SK-N-MC (cell line): Measurements from ENCODE around the gene PEDS1.

ENCODE experiments used
- DNase-seq: peaks from one replicate; pipeline ENCODE4 v3.0.0-alpha.2; 2011; ENCODE audit warnings: low read depth, low spot score
- H3K27ac ChIP-seq: fragments of 200-600 bp; sonication (generic); 2 replicates; pipeline ENCODE4 v1.5.1; 2016; ENCODE audit warnings: mixed run types
- H3K36me3 ChIP-seq: fragments of 200-600 bp; sonication (generic); 2 replicates; pipeline ENCODE4 v1.6.1; 2017; ENCODE audit warnings: antibody characterized with exemption, low read length, mixed read lengths; ENCODE audit not compliant: insufficient read depth
- H3K4me3 ChIP-seq: fragments of 200-600 bp; sonication (generic); 2 replicates; pipeline ENCODE4 v1.5.1; 2016
- H3K9ac ChIP-seq: fragments of 200-600 bp; sonication (generic); 2 replicates; pipeline ENCODE4 v1.8.0; 2017; ENCODE audit warnings: mixed run types, mixed read lengths; ENCODE audit not compliant: insufficient read length
- H3K9me3 ChIP-seq: fragments of 200-600 bp; sonication (generic); 2 replicates; pipeline ENCODE4 v1.6.1; 2017; ENCODE audit warnings: low read depth, mild to moderate bottlenecking, antibody characterized with exemption, low read length, moderate library complexity, mixed read lengths
- EZH2 ChIP-seq: fragments of 200-600 bp; sonication (generic); IDR thresholded peaks from one replicate; pipeline ENCODE4 v1.6.1; 2017; ENCODE audit warnings: antibody characterized with exemption
- FOXP2 ChIP-seq: optimal IDR thresholded peaks from 2 replicates; pipeline ENCODE3; 2011; ENCODE audit warnings: mild to moderate bottlenecking, moderate library complexity; ENCODE audit not compliant: insufficient read depth; ENCODE audit errors: extremely low read length, control extremely low read depth
- POLR2AphosphoS5 ChIP-seq: IDR thresholded peaks from 2 replicates; pipeline ENCODE4 v1.6.1; 2012; ENCODE audit warnings: mild to moderate bottlenecking, low read depth, low read length, borderline replicate concordance

The PEDS1 gene

DNA sequence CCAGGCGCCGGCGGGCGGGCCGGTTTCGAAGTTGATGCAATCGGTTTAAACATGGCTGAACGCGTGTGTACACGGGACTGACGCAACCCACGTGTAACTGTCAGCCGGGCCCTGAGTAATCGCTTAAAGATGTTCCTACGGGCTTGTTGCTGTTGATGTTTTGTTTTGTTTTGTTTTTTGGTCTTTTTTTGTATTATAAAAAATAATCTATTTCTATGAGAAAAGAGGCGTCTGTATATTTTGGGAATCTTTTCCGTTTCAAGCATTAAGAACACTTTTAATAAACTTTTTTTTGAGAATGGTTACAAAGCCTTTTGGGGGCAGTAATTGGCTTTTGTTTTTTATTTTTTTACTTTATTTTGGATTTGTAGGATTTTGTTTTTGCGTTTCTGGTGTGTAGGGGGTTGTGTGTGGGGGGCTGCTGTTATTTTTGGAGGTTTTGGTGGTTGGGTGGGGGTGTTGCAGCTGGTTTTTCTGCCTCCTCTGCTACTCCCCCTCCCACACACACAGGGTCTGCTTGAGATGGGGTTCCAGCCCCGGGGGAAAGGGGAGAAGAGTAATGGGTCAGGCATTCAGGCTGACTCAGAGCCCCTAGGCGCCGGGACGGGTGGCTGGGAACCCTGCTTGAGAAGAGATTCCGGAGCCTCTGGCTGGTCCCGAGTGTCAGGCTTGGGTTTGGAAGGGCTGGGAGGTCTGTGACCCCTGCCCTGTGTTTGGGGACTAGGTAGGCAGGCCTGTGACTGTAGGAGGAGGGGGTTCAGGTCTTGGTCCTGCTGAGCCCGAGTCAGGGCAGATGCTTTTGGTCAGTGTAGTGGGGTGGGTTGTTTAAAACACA, 39.1 kb upstream of the PEDS1 start:
- DNase-seq, result no peak
- TF ChIP-seq POLR2AphosphoS5 (peak; percentile 34), FOXP2 (no peak), EZH2 (no peak)

GRCh38 chr20:50191544-50192363, 38.2 kb upstream of the PEDS1 start:
- no peak for DNase-seq
- Histone ChIP-seq H3K9ac (peak overlapping the region; percentile 99), H3K4me3 (peak overlapping the region; percentile 78), H3K36me3 (peaks cover 27% of the 10 kb centered on the region), H3K9me3 (no peaks in the 10 kb centered on the region), H3K27ac (peak overlapping the region; percentile 97)
- no peak for TF ChIP-seq FOXP2
- TF ChIP-seq POLR2AphosphoS5, result no peak
- no peak for TF ChIP-seq EZH2

More for the DNA sequence above, 39.1 kb upstream of the PEDS1 start:
- Histone ChIP-seq H3K4me3 (peak overlapping the region; percentile 78), H3K36me3 (peaks cover 27% of the 10 kb centered on the region), H3K9ac (peak overlapping the region; percentile 99), H3K27ac (peak overlapping the region; percentile 97), H3K9me3 (no peaks in the 10 kb centered on the region)

DNA sequence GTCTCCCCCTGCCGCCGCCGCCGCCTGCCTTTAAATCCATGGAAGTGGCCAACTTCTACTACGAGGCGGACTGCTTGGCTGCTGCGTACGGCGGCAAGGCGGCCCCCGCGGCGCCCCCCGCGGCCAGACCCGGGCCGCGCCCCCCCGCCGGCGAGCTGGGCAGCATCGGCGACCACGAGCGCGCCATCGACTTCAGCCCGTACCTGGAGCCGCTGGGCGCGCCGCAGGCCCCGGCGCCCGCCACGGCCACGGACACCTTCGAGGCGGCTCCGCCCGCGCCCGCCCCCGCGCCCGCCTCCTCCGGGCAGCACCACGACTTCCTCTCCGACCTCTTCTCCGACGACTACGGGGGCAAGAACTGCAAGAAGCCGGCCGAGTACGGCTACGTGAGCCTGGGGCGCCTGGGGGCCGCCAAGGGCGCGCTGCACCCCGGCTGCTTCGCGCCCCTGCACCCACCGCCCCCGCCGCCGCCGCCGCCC, 37.6 kb upstream of the PEDS1 start:
- TF ChIP-seq POLR2AphosphoS5, result no peak
- DNase-seq, result no peak
- Histone ChIP-seq H3K4me3 (peak overlapping the region; percentile 78), H3K9ac (peak overlapping the region; percentile 99), H3K36me3 (peaks cover 27% of the 10 kb centered on the region), H3K9me3 (no peaks in the 10 kb centered on the region), H3K27ac (peak overlapping the region; percentile 97)

DNA sequence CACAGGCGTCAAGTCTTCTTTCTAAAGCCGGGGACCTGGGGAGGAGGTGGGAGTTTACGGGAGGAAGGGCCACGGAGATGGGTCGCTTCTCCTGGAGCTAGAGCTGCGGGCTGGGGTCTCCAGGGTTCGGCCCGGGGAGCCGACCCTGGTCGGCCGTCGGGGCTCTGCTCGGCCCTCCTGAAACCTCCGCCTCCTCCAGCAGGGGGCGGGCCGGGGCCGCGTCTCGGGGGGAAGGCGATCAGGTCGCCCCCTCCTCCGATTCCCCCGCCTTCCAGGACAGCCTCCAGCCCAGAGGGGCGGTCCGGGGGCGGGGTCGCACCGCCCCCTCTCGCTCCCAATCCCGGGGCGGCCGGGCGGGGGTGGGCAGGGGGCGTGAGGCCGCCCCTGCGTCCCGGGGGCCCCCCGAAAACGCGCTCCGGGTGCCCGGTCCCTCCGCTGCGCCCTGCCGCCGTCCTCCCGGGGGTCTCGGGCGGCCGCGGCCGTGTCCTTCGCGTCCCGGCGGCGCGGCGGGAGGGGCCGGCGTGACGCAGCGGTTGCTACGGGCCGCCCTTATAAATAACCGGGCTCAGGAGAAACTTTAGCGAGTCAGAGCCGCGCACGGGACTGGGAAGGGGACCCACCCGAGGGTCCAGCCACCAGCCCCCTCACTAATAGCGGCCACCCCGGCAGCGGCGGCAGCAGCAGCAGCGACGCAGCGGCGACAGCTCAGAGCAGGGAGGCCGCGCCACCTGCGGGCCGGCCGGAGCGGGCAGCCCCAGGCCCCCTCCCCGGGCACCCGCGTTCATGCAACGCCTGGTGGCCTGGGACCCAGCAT, 36.9 kb upstream of the PEDS1 start, which contains the start of gene CEBPB:
Gene CEBPB (plus strand): TSS at position 580 of the 814 bp plus-strand sequence. CDS start 204 bp downstream, at position 784.
- Histone ChIP-seq H3K9me3 (no peaks in the 10 kb centered on the region), H3K9ac (peak within 1 kb of the TSS; percentile 99), H3K4me3 (peak within 1 kb of the TSS; percentile 78), H3K27ac (peak within 1 kb of the TSS; percentile 97), H3K36me3 (peaks cover 27% of the 10 kb centered on the region)
- no peak for DNase-seq
- TF ChIP-seq POLR2AphosphoS5 (peak; percentile 98), EZH2 (no peak)

- peak overlapping the region; percentile 78 for H3K4me3 ChIP-seq
Observed at GRCh38 chr20:50189681-50190250, 36.2 kb upstream of the PEDS1 start.

DNA sequence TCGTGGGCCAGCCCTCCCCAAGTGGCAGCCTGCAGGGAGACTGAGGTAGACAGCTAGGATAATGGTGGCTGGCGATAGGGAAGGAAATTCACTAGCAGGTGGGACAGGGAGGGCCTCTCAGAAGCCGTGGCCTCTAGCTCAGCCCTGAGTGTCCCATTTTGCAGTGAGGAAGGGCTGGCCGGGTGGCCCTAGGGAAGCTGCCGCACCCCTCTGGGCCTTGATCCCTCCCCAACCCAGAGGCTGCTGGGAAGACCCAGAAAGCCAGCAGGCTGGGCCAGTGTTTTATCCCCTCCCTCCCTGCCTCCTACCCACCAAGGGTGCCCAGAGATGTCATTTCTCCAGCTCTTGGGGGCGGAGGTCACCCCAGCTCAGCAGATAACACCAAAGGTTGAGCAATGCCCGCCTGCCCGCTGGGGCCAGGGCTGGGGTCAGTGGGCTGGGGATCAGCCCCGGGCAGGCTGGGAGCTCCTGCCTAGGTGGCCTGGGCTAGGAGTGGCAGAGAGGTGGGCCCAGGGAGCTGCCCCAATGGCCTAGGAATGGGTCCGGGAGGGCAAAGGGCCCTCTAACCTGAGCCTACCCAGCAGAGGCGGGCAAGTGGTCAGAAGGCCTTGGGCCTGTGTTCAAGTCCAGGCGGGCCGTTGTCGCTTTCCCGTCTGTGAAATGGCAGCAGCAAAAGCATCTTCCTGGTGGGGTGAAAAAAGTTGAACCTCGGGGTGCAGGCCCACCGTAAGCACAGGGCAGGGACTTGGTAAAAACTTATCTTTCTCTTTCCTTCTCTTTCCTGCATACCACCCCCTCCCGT, 35.6 kb upstream of the PEDS1 start:
- H3K27ac ChIP-seq, result peak overlapping the region; percentile 92
- TF ChIP-seq POLR2AphosphoS5, result no peak
- TF ChIP-seq EZH2, result no peak
- TF ChIP-seq FOXP2, result no peak
- peak overlapping the region; percentile 33 for H3K9ac ChIP-seq
- H3K36me3 ChIP-seq, result peaks cover 20% of the 10 kb centered on the region
- DNase-seq, result no peak
- H3K4me3 ChIP-seq, result no peak overlapping the region
- no peaks in the 10 kb centered on the region for H3K9me3 ChIP-seq

More at GRCh38 chr20:50189681-50190250, 36.2 kb upstream of the PEDS1 start:
- TF ChIP-seq FOXP2, result no peak
- TF ChIP-seq EZH2, result no peak
- TF ChIP-seq POLR2AphosphoS5, result no peak
- peak overlapping the region; percentile 39 for H3K9ac ChIP-seq
- H3K36me3 ChIP-seq, result peaks cover 26% of the 10 kb centered on the region
- H3K9me3 ChIP-seq, result no peaks in the 10 kb centered on the region
- peak overlapping the region; percentile 92 for H3K27ac ChIP-seq
- no peak for DNase-seq

DNA sequence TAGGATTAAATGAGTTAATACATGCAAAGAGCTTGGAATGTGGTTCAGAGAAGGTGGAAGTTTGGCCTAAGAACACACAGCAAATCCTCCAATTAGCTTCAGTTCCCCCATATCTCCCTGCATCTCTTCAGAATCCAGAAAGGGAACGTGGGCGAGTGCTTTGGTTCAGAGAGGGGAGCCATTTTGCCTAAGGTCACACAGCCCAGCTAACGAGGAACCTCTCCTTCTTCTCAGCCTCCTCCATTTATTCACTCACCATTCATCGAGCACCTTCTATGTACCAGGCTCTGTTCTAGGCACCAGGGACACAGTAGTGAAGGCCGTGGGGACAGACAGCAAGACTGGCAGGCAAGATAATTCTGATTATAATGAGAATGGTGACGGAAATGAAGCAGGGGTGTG, 34.8 kb upstream of the PEDS1 start:
- H3K9me3 ChIP-seq, result no peaks in the 10 kb centered on the region; the same call in 1 of the 2 replicates
- no peak overlapping the region for H3K9ac ChIP-seq
- H3K36me3 ChIP-seq, result peaks cover 12% of the 10 kb centered on the region
- peak overlapping the region; percentile 92 for H3K27ac ChIP-seq
- DNase-seq, result no peak
- TF ChIP-seq POLR2AphosphoS5 (no peak), FOXP2 (no peak), EZH2 (no peak)
- H3K4me3 ChIP-seq, result no peak overlapping the region
